Caco-2 (cell line): ENCODE results near the gene SNRNP25. TPM values are rescaled to one million over a fixed set of nuclear protein-coding genes. Genes with fewer than 3 reads are reported as not detected.
A peak's percentile ranks its signal among the peaks of the same experiment; 100 is the strongest.

Experiments
- BruUV-seq: library from RNA; stranded (reverse); fragments of 400-500 nt; replicated peaks from 2 replicates; lab custom pipeline; 2021; lab: Mats Ljungman, UMichigan
- CTCF ChIA-PET: fragments of 300-600 bp; sonication (Branson Sonifier 250); formaldehyde crosslinking; loops from one replicate; lab custom pipeline; 2022; ENCODE audit warnings: antibody characterized with exemption; lab: Charles Lee
- POLR2A ChIA-PET: fragments of 300-600 bp; sonication (Branson Sonifier 250); formaldehyde crosslinking; loops from one replicate; lab custom pipeline; 2022; ENCODE audit warnings: antibody characterized with exemption; lab: Charles Lee
- DNase-seq, 2 experiments: peaks; one replicate each; pipeline versions ENCODE4 v3.0.0 to v3.0.0-alpha.2; 2020 to 2022
- H3K27me3 ChIP-seq: replicated peaks from 2 replicates; pipeline ENCODE4 v1.6.0; 2011; ENCODE audit warnings: low read length; ENCODE audit not compliant: control insufficient read depth, insufficient read depth
- H3K36me3 ChIP-seq: 2 replicates; pipeline ENCODE4 v1.5.1; 2011; ENCODE audit warnings: low read length; ENCODE audit not compliant: control insufficient read depth, insufficient read depth
- H3K4me1 ChIP-seq: fragments of 250-450 bp; sonication (Bioruptor Pico); 2 replicates; pipeline ENCODE4 v1.5.1; 2020; ENCODE audit warnings: mild to moderate bottlenecking
- H3K4me3 ChIP-seq: 2 replicates; pipeline ENCODE4 v1.5.1; 2011; ENCODE audit warnings: low read depth, mild to moderate bottlenecking, control low read depth, low read length
- H3K9me3 ChIP-seq: fragments of 250-450 bp; sonication (Bioruptor Pico); 2 replicates; pipeline ENCODE4 v1.5.1; 2020; ENCODE audit warnings: mild to moderate bottlenecking, moderate library complexity
- H3K27ac Mint-ChIP-seq: one replicate; pipeline ENCODE4 v1.8.0; 2022; ENCODE audit warnings: mixed read lengths; ENCODE audit not compliant: unreplicated experiment
- H3K27me3 Mint-ChIP-seq: one replicate; pipeline ENCODE4 v1.8.0; 2022; ENCODE audit warnings: mixed read lengths; ENCODE audit not compliant: insufficient read depth, unreplicated experiment
- H3K36me3 Mint-ChIP-seq: one replicate; pipeline ENCODE4 v1.8.0; 2022; ENCODE audit warnings: mild to moderate bottlenecking, mixed read lengths; ENCODE audit not compliant: insufficient read depth, unreplicated experiment
- H3K4me1 Mint-ChIP-seq: one replicate; pipeline ENCODE4 v1.8.0; 2022; ENCODE audit warnings: low read depth, mixed read lengths; ENCODE audit not compliant: unreplicated experiment
- H3K4me3 Mint-ChIP-seq: one replicate; pipeline ENCODE4 v1.8.0; 2022; ENCODE audit warnings: mild to moderate bottlenecking, moderate library complexity, mixed read lengths; ENCODE audit not compliant: unreplicated experiment
- H3K9me3 Mint-ChIP-seq: one replicate; pipeline ENCODE4 v1.8.0; 2022; ENCODE audit warnings: mixed read lengths; ENCODE audit not compliant: unreplicated experiment
- intact Hi-C: fragments of 100-400 bp; cut with micrococcal nuclease; formaldehyde crosslinking; loops from one replicate; pipeline ENCODE4 v1.10.0; 2022; ENCODE audit not compliant: unreplicated experiment
- total RNA-seq: library from RNA; stranded (reverse); gene quantifications from 2 replicates; pipeline ENCODE4 v1.2.3, GENCODE V29; 2022
- TF ChIP-seq, protein P1 (sequence below), 2 experiments: fragments of 200-600 bp in 1 of 2; IDR thresholded peaks; 1 replicate in 1 of 2; 2 replicates in 1 of 2; pipeline versions ENCODE4 v1.5.1 to v1.8.0; 2011 to 2022; ENCODE audit warnings: antibody characterized with exemption in 1 of 2, control low read depth in 1 of 2, inconsistent platforms in 1 of 2, low read depth in 1 of 2, low read length in 1 of 2, mild to moderate bottlenecking in 1 of 2, moderate library complexity in 1 of 2; ENCODE audit not compliant: insufficient read depth in 1 of 2, severe bottlenecking in 1 of 2, unreplicated experiment in 1 of 2

SNRNP25 gene
- total RNA-seq, 1 experiment from 2014 or later: 57.1 TPM

GRCh38 chr16:50769-51591, 2.6 kb upstream of the SNRNP25 start:
- intact Hi-C loops: no loop called here
- Mint-ChIP-seq H3K9me3 (no peaks in the 10 kb centered on the region), H3K4me3 (peak overlapping the region; percentile 99), H3K27ac (no peak overlapping the region), H3K4me1 (no peaks in the 10 kb centered on the region), H3K36me3 (peaks cover 56% of the 10 kb centered on the region), H3K27me3 (no peaks in the 10 kb centered on the region)
- H3K27me3 ChIP-seq: no peaks in the 10 kb centered on the region
- no peaks in the 10 kb centered on the region for H3K4me1 ChIP-seq
- CTCF ChIA-PET: no interaction called here
- TF ChIP-seq, protein P1, sequence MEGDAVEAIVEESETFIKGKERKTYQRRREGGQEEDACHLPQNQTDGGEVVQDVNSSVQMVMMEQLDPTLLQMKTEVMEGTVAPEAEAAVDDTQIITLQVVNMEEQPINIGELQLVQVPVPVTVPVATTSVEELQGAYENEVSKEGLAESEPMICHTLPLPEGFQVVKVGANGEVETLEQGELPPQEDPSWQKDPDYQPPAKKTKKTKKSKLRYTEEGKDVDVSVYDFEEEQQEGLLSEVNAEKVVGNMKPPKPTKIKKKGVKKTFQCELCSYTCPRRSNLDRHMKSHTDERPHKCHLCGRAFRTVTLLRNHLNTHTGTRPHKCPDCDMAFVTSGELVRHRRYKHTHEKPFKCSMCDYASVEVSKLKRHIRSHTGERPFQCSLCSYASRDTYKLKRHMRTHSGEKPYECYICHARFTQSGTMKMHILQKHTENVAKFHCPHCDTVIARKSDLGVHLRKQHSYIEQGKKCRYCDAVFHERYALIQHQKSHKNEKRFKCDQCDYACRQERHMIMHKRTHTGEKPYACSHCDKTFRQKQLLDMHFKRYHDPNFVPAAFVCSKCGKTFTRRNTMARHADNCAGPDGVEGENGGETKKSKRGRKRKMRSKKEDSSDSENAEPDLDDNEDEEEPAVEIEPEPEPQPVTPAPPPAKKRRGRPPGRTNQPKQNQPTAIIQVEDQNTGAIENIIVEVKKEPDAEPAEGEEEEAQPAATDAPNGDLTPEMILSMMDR (IDR thresholded peaks at IDR 0.05; ENCODE audit: insufficient read depth in 1 of 2, low read depth in 1 of 2, low read length in 1 of 2, severe bottlenecking in 1 of 2, unreplicated experiment in 1 of 2): no peak
- no peaks in the 10 kb centered on the region for H3K9me3 ChIP-seq
- 0 out of 2 replicates have a peak, but pooled peaks cover 3% of the 10 kb centered on the region for H3K36me3 ChIP-seq
- no peak for DNase-seq
- BruUV-seq: TSS peak; percentile 36
- H3K4me3 ChIP-seq: no peak overlapping the region
- POLR2A ChIA-PET: no interaction called here

DNA sequence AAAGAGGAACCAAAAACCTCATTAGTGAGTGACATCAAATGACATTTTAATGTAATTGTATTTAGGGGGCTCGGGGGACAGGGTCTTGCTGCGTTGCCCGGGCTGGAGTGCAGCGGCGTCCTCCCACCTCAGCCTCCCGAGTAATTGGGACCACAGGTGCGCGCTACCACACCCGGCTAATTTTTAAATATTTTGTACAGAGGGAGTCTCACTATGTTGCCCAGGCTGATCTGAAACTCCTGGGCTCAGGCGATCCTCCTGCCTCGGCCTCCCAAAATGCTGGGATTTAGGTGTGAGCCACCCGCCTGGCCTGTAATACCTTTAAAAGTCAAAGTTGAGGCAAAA, 581 bp downstream of the SNRNP25 start:
- H3K27me3 Mint-ChIP-seq: no peaks in the 10 kb centered on the region
- BruUV-seq: TSS peak; percentile 57
- CTCF ChIA-PET: interaction anchor here (1.2 kb wide), 1 partner anchor 12 kb away, joined by 16 read pairs; no protein-coding TSS in a partner anchor

DNA sequence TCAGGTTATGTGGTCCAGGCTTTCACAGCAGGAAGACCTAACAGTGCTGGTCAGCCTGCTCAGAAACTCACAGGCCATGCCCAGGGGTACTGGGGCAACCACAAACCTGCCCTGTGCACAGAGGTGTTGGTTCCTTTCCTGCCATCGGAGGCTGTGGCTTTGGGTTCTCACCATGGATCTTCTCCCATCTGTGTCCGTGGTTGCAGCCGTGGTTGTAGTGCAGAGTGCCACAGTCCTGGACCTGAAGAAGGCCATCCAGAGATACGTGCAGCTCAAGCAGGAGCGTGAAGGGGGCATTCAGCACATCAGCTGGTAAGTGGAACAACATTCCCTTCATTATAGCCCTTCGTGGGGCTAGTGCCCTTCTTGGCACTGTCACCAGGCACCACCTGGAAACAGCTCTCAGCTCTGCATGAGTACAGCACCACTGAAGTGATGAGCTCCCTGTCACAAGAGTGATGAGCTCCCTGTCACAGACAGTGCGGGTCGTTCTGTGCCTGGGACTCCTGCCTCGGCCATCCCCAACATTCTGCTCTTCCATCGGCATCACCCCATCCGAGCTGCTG, 2.0 kb downstream of the SNRNP25 start:
- Histone ChIP-seq H3K4me1 (no peaks in the 10 kb centered on the region), H3K36me3 (peaks cover 3% of the 10 kb centered on the region), H3K4me3 (no peak overlapping the region), H3K9me3 (no peaks in the 10 kb centered on the region), H3K27me3 (no peaks in the 10 kb centered on the region)
- Mint-ChIP-seq H3K4me1 (no peaks in the 10 kb centered on the region), H3K27me3 (no peaks in the 10 kb centered on the region), H3K4me3 (peak overlapping the region; percentile 99), H3K36me3 (peaks cover 44% of the 10 kb centered on the region), H3K9me3 (no peaks in the 10 kb centered on the region), H3K27ac (no peak overlapping the region)
- ChIA-PET CTCF (no interaction called here), POLR2A (no interaction called here)
- TF ChIP-seq, protein P1 (IDR thresholded peaks at IDR 0.05; ENCODE audit: insufficient read depth in 1 of 2, low read depth in 1 of 2, low read length in 1 of 2, severe bottlenecking in 1 of 2, unreplicated experiment in 1 of 2): no peak
- no TSS peak for BruUV-seq
- intact Hi-C loops: no loop called here
- DNase-seq: peak in 1 of 2 experiments; percentile 22

More for the DNA sequence above, 581 bp downstream of the SNRNP25 start:
- intact Hi-C loops: no loop called here
- Mint-ChIP-seq H3K36me3 (peaks cover 40% of the 10 kb centered on the region), H3K27ac (peak overlapping the region; percentile 90), H3K4me3 (peak overlapping the region; percentile 99), H3K4me1 (no peaks in the 10 kb centered on the region), H3K9me3 (no peaks in the 10 kb centered on the region)
- no peak for DNase-seq
- Histone ChIP-seq H3K27me3 (no peaks in the 10 kb centered on the region), H3K36me3 (peaks cover 3% of the 10 kb centered on the region; the same call in 1 of the 2 replicates), H3K4me3 (peak overlapping the region; percentile 60), H3K9me3 (no peaks in the 10 kb centered on the region), H3K4me1 (no peaks in the 10 kb centered on the region)
- POLR2A ChIA-PET: interaction anchor here (1.2 kb wide), 1 partner anchor 16 kb away, joined by 5 read pairs; no protein-coding TSS in a partner anchor
- TF ChIP-seq, protein P1 (IDR thresholded peaks at IDR 0.05; ENCODE audit: insufficient read depth in 1 of 2, low read depth in 1 of 2, low read length in 1 of 2, severe bottlenecking in 1 of 2, unreplicated experiment in 1 of 2): no peak
